Skeletal muscle satellite cell (primary cell): ENCODE data around the gene DCBLD1.

Source experiments
- H3K27me3 ChIP-seq: 2 replicates; pipeline ENCODE4 v1.7.0; 2013; ENCODE audit warnings: low read length; ENCODE audit not compliant: control insufficient read depth, insufficient read depth
- H3K36me3 ChIP-seq: 2 replicates; pipeline ENCODE4 v1.7.0; 2013; ENCODE audit warnings: mild to moderate bottlenecking, control low read depth, low read length; ENCODE audit not compliant: insufficient read depth
- H3K4me1 ChIP-seq: 2 replicates; pipeline ENCODE4 v1.7.0; 2013; ENCODE audit warnings: low read length; ENCODE audit not compliant: control insufficient read depth, insufficient read depth
- H3K4me2 ChIP-seq: 2 replicates; pipeline ENCODE4 v1.7.0; 2013; ENCODE audit warnings: mild to moderate bottlenecking, low read length
- H3K4me3 ChIP-seq: 2 replicates; pipeline ENCODE4 v1.7.0; 2013; ENCODE audit warnings: low read length
- H3K9ac ChIP-seq: 2 replicates; pipeline ENCODE4 v1.7.0; 2013; ENCODE audit warnings: mild to moderate bottlenecking, low read depth, low read length, moderate library complexity
- H3K9me3 ChIP-seq: replicated peaks from 2 replicates; pipeline ENCODE4 v1.7.0; 2013; ENCODE audit warnings: mild to moderate bottlenecking, control low read depth, low read length

Gene DCBLD1

GRCh38 chr6:117534974-117535373 is 52.5 kb downstream of the DCBLD1 start:
- Histone ChIP-seq H3K4me1 (peaks cover 13% of the 10 kb centered on the region), H3K9me3 (no peaks in the 10 kb centered on the region), H3K4me2 (no peak overlapping the region), H3K4me3 (no peak overlapping the region), H3K27me3 (no peaks in the 10 kb centered on the region), H3K36me3 (peaks cover 73% of the 10 kb centered on the region), H3K9ac (no peak overlapping the region)

- Histone ChIP-seq H3K4me3 (no peak overlapping the region), H3K36me3 (peaks cover 81% of the 10 kb centered on the region), H3K9me3 (no peaks in the 10 kb centered on the region), H3K9ac (no peak overlapping the region), H3K4me2 (no peak overlapping the region), H3K27me3 (no peaks in the 10 kb centered on the region), H3K4me1 (peaks cover 1% of the 10 kb centered on the region)
These were observed 53.8 kb downstream of the DCBLD1 start for GRCh38 chr6:117536317-117536716.

DNA sequence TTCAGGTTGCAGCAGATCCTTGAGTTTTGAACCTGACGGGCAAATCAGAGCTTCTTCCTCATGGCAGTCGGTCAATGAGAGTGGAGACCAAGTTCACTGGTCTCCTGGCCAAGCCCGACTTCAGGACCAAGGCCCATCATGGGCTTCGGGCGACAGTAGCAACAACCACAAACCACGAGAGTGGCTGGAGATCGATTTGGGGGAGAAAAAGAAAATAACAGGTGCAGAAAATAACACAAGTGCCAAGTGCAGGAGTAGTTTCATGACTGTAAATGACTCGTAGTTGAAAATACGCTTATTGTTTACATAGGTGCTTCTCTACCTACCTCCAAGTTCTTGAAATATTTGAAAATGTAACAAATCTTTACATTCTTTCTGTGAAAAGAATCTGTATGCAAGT is 56.1 kb downstream of the DCBLD1 start:
- H3K4me2 ChIP-seq, result no peak overlapping the region
- no peaks in the 10 kb centered on the region for H3K4me1 ChIP-seq
- no peaks in the 10 kb centered on the region for H3K27me3 ChIP-seq
- H3K4me3 ChIP-seq, result no peak overlapping the region
- H3K9me3 ChIP-seq, result no peaks in the 10 kb centered on the region
- H3K36me3 ChIP-seq, result peaks cover 84% of the 10 kb centered on the region
- no peak overlapping the region for H3K9ac ChIP-seq

- Histone ChIP-seq H3K27me3 (no peaks in the 10 kb centered on the region), H3K36me3 (peaks cover 93% of the 10 kb centered on the region), H3K4me3 (no peak overlapping the region), H3K4me2 (no peak overlapping the region), H3K9me3 (no peaks in the 10 kb centered on the region), H3K9ac (no peak overlapping the region), H3K4me1 (peaks cover 5% of the 10 kb centered on the region)
These were observed 58.2 kb downstream of the DCBLD1 start for GRCh38 chr6:117540670-117541069.

DNA sequence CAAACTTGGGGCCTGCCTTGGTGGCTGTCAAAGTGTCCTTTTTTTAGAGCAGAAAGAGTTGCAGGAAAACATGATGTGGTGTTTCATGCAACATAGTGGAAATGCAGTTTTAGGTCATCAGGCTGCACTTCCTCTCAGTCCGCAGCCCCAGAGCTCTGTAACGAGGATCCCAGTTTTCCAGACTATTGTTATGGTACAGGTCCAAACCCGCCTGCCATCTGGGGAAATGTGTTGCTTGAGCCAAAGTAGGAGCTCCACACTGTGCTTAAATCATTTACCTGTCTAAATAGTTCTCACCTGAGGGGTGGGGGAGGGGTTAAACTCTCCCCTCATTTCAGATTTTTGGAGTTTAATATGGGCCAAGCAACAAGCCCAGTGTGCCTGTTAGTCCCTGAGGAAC is 60.0 kb downstream of the DCBLD1 start:
- no peak overlapping the region for H3K4me2 ChIP-seq
- H3K36me3 ChIP-seq, result peaks cover 95% of the 10 kb centered on the region
- no peaks in the 10 kb centered on the region for H3K27me3 ChIP-seq
- peaks cover 9% of the 10 kb centered on the region for H3K4me1 ChIP-seq
- no peaks in the 10 kb centered on the region for H3K9me3 ChIP-seq
- no peak overlapping the region for H3K9ac ChIP-seq
- no peak overlapping the region for H3K4me3 ChIP-seq

DNA sequence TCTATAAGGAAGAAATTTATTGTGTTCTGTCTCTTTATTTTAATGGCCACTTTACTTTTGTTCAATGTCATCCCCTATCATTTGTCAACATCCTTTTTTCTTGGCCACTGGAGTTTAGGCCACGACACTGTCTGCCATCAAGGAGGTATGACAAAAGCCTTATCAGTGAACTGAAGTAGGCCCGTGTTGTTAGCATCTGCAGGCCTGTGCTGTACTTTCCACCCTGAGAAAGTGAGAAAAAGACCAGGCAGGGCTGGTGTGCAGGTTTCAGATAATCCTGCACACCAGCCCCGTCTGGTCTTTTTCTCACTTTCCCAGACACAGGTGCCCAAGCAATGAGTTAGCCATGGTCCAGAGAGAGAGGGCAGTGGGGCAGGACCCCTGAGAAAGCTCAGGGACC is 62.2 kb downstream of the DCBLD1 start:
- no peak overlapping the region for H3K4me2 ChIP-seq
- no peaks in the 10 kb centered on the region for H3K9me3 ChIP-seq
- peaks cover 31% of the 10 kb centered on the region for H3K4me1 ChIP-seq
- no peak overlapping the region for H3K4me3 ChIP-seq
- H3K27me3 ChIP-seq, result no peaks in the 10 kb centered on the region
- H3K36me3 ChIP-seq, result peaks cover 92% of the 10 kb centered on the region
- no peak overlapping the region for H3K9ac ChIP-seq

GRCh38 chr6:117545161-117545595 is 62.7 kb downstream of the DCBLD1 start:
- H3K4me1 ChIP-seq, result peaks cover 36% of the 10 kb centered on the region
- H3K36me3 ChIP-seq, result peaks cover 92% of the 10 kb centered on the region
- H3K27me3 ChIP-seq, result no peaks in the 10 kb centered on the region
- no peak overlapping the region for H3K4me2 ChIP-seq
- no peak overlapping the region for H3K9ac ChIP-seq
- H3K9me3 ChIP-seq, result no peaks in the 10 kb centered on the region
- H3K4me3 ChIP-seq, result no peak overlapping the region

- no peak overlapping the region for H3K4me2 ChIP-seq
- no peak overlapping the region for H3K4me3 ChIP-seq
- peaks cover 79% of the 10 kb centered on the region for H3K36me3 ChIP-seq
- H3K9me3 ChIP-seq, result no peaks in the 10 kb centered on the region
- no peaks in the 10 kb centered on the region for H3K27me3 ChIP-seq
- no peak overlapping the region for H3K9ac ChIP-seq
- H3K4me1 ChIP-seq, result peaks cover 43% of the 10 kb centered on the region
These were observed 64.2 kb downstream of the DCBLD1 start for GRCh38 chr6:117546674-117547073.

GRCh38 chr6:117547688-117548621 is 65.5 kb downstream of the DCBLD1 start:
- H3K27me3 ChIP-seq, result no peaks in the 10 kb centered on the region
- H3K4me1 ChIP-seq, result peaks cover 43% of the 10 kb centered on the region
- H3K9ac ChIP-seq, result peak overlapping the region; percentile 77
- H3K36me3 ChIP-seq, result peaks cover 67% of the 10 kb centered on the region
- peak overlapping the region; percentile 69 for H3K4me2 ChIP-seq
- H3K4me3 ChIP-seq, result peak overlapping the region; percentile 60
- H3K9me3 ChIP-seq, result no peaks in the 10 kb centered on the region

GRCh38 chr6:117548797-117549301 is 66.4 kb downstream of the DCBLD1 start:
- Histone ChIP-seq H3K9ac (peak overlapping the region; percentile 77), H3K36me3 (peaks cover 58% of the 10 kb centered on the region), H3K4me3 (peak overlapping the region; percentile 60), H3K9me3 (no peaks in the 10 kb centered on the region), H3K4me1 (peaks cover 43% of the 10 kb centered on the region), H3K27me3 (no peaks in the 10 kb centered on the region), H3K4me2 (peak overlapping the region; percentile 69)

DNA sequence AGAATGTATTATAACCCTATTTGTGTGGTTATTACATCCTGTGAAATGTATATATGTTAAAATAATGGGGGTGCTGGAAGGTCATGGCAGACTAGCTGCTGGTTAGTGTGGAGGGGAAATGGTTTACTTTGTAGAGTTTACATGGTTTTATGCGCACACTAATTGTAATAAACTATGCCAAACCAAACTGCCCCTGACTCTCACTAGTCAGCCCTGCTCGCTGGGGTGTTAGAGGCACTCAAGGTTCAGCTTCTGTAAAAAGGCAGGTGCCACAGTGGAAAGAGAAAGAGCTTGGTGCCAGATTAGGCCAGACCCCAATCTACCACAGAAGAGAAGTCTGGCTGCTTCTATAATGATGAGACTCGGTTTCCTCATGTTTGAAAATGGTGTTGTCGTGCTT is 67.1 kb downstream of the DCBLD1 start:
- Histone ChIP-seq H3K4me3 (no peak overlapping the region), H3K36me3 (peaks cover 50% of the 10 kb centered on the region), H3K27me3 (no peaks in the 10 kb centered on the region), H3K4me1 (peaks cover 48% of the 10 kb centered on the region), H3K9ac (peak overlapping the region; percentile 29), H3K9me3 (no peaks in the 10 kb centered on the region), H3K4me2 (peak overlapping the region; percentile 69)
